Uterus (tissue), 2 donors: ENCODE data around the gene CPED1.

Source experiments
- CTCF ChIP-seq, 4 experiments: fragments of 200-600 bp in 2 of 4; fragments of 450-650 bp in 2 of 4; sonication (generic) in 2 of 4; IDR thresholded peaks; one replicate each; pipeline ENCODE4 v1.5.1; 2016 to 2019; ENCODE audit warnings: antibody characterized with exemption in 4 of 4, mild to moderate bottlenecking in 2 of 4, moderate library complexity in 1 of 4
- POLR2A ChIP-seq, 2 donors: fragments of 450-650 bp; IDR thresholded peaks; one replicate each; pipeline ENCODE4 v1.6.1; 2016; ENCODE audit warnings: antibody characterized with exemption in 2 of 2, mild to moderate bottlenecking in 1 of 2, moderate library complexity in 1 of 2

- TF ChIP-seq CTCF (IDR thresholded peaks at IDR 0.05): no peak
- TF ChIP-seq POLR2A (IDR thresholded peaks at IDR 0.05): no peak
Measured at GRCh38 chr7:121116396-121116795, 127.9 kb downstream of the CPED1 start.
